ENCODE measurements around the gene TRMT10C. TPM values are rescaled to one million over a fixed set of nuclear protein-coding genes. Genes with fewer than 3 reads are reported as not detected.

TRMT10C gene
- polyA plus RNA-seq, 4 donors = 13.8 to 27.6 (median 19.7) TPM

- H3K36me3 ChIP-seq (ENCODE audit: control insufficient read depth in 3 of 3, insufficient read depth in 2 of 3, low read depth in 1 of 3, low read length in 3 of 3) = no peaks in the 10 kb centered on the region
- no peak for FAIRE-seq
- H3K4me1 ChIP-seq (ENCODE audit: control insufficient read depth in 3 of 3, insufficient read depth in 2 of 3, low read depth in 1 of 3, low read length in 2 of 3) = no peaks in the 10 kb centered on the region
- H3K4me3 ChIP-seq (ENCODE audit: low read depth in 1 of 3, low read length in 3 of 3) = no peak overlapping the region
- H3K27ac ChIP-seq (ENCODE audit: low read depth in 1 of 3, low read length in 2 of 3) = no peak overlapping the region
- WGBS, 3 donors = 78 to 88% (median 85%) methylated on average over 4 of the region's 4 CpGs
- DNase-seq = no peak
- H3K27me3 ChIP-seq (ENCODE audit: control insufficient read depth in 3 of 3, insufficient read depth in 3 of 3, low read length in 3 of 3) = peaks cover 0 to 2% (median 0%) of the 10 kb centered on the region in 3 donors
- peaks cover 0 to 11% of the 10 kb centered on the region in 2 donors for H3K9me3 ChIP-seq (ENCODE audit: control insufficient read depth in 2 of 2, insufficient read depth in 1 of 2, low read depth in 1 of 2, low read length in 1 of 2)
These were observed 34.2 kb upstream of the TRMT10C start for GRCh38 chr3:101527441-101527840.

GRCh38 chr3:101527906-101528305 is 33.8 kb upstream of the TRMT10C start:
- FAIRE-seq (no peak), DNase-seq (no peak)
- H3K27me3 ChIP-seq (ENCODE audit: control insufficient read depth in 3 of 3, insufficient read depth in 3 of 3, low read length in 3 of 3) = peaks cover 0 to 2% (median 0%) of the 10 kb centered on the region in 3 donors
- H3K27ac ChIP-seq (ENCODE audit: low read depth in 1 of 3, low read length in 2 of 3) = no peak overlapping the region
- H3K36me3 ChIP-seq (ENCODE audit: control insufficient read depth in 3 of 3, insufficient read depth in 2 of 3, low read depth in 1 of 3, low read length in 3 of 3) = no peaks in the 10 kb centered on the region
- H3K4me1 ChIP-seq (ENCODE audit: control insufficient read depth in 3 of 3, insufficient read depth in 2 of 3, low read depth in 1 of 3, low read length in 2 of 3) = no peaks in the 10 kb centered on the region
- H3K9me3 ChIP-seq (ENCODE audit: control insufficient read depth in 2 of 2, insufficient read depth in 1 of 2, low read depth in 1 of 2, low read length in 1 of 2) = peaks cover 0 to 11% of the 10 kb centered on the region in 2 donors
- H3K4me3 ChIP-seq (ENCODE audit: low read depth in 1 of 3, low read length in 3 of 3) = no peak overlapping the region
- 0 to 44% (median 33%) methylated on average over 1 of the region's 1 CpG for WGBS, 3 donors

GRCh38 chr3:101529816-101530685 is 31.6 kb upstream of the TRMT10C start:
- FAIRE-seq = no peak
- DNase-seq = no peak
- H3K4me3 ChIP-seq (ENCODE audit: low read depth in 1 of 3, low read length in 3 of 3) = no peak overlapping the region

GRCh38 chr3:101530686-101531047 is 31.0 kb upstream of the TRMT10C start:
- FAIRE-seq = no peak
- 4 to 28% (median 20%) methylated on average over 2 of the region's 2 CpGs for WGBS, 3 donors
- no peak overlapping the region for H3K4me3 ChIP-seq (ENCODE audit: low read depth in 1 of 3, low read length in 3 of 3)
- no peak overlapping the region for H3K27ac ChIP-seq (ENCODE audit: low read depth in 1 of 3, low read length in 2 of 3)
- peak in 1 of 2 donors; percentile 23 for DNase-seq
- H3K27me3 ChIP-seq (ENCODE audit: control insufficient read depth in 3 of 3, insufficient read depth in 3 of 3, low read length in 3 of 3) = no peaks in the 10 kb centered on the region
- H3K4me1 ChIP-seq (ENCODE audit: control insufficient read depth in 3 of 3, insufficient read depth in 2 of 3, low read depth in 1 of 3, low read length in 2 of 3) = no peaks in the 10 kb centered on the region
- no peaks in the 10 kb centered on the region for H3K36me3 ChIP-seq (ENCODE audit: control insufficient read depth in 3 of 3, insufficient read depth in 2 of 3, low read depth in 1 of 3, low read length in 3 of 3)
- H3K9me3 ChIP-seq (ENCODE audit: control insufficient read depth in 2 of 2, insufficient read depth in 1 of 2, low read depth in 1 of 2, low read length in 1 of 2) = peaks cover 0 to 9% of the 10 kb centered on the region in 2 donors

More at GRCh38 chr3:101529816-101530685, 31.6 kb upstream of the TRMT10C start:
- Histone ChIP-seq H3K27ac (ENCODE audit: low read depth in 1 of 3, low read length in 2 of 3) (no peak overlapping the region), H3K9me3 (ENCODE audit: control insufficient read depth in 2 of 2, insufficient read depth in 1 of 2, low read depth in 1 of 2, low read length in 1 of 2) (peaks cover 0 to 11% of the 10 kb centered on the region in 2 donors), H3K4me1 (ENCODE audit: control insufficient read depth in 3 of 3, insufficient read depth in 2 of 3, low read depth in 1 of 3, low read length in 2 of 3) (no peaks in the 10 kb centered on the region), H3K36me3 (ENCODE audit: control insufficient read depth in 3 of 3, insufficient read depth in 2 of 3, low read depth in 1 of 3, low read length in 3 of 3) (no peaks in the 10 kb centered on the region), H3K27me3 (ENCODE audit: control insufficient read depth in 3 of 3, insufficient read depth in 3 of 3, low read length in 3 of 3) (no peaks in the 10 kb centered on the region)
- 66 to 84% (median 70%) methylated on average over 4 of the region's 4 CpGs for WGBS, 3 donors

GRCh38 chr3:101531473-101532086 is 30.1 kb upstream of the TRMT10C start:
- Histone ChIP-seq H3K36me3 (ENCODE audit: control insufficient read depth in 3 of 3, insufficient read depth in 2 of 3, low read depth in 1 of 3, low read length in 3 of 3) (no peaks in the 10 kb centered on the region), H3K27me3 (ENCODE audit: control insufficient read depth in 3 of 3, insufficient read depth in 3 of 3, low read length in 3 of 3) (no peaks in the 10 kb centered on the region), H3K9me3 (ENCODE audit: control insufficient read depth in 2 of 2, insufficient read depth in 1 of 2, low read depth in 1 of 2, low read length in 1 of 2) (peaks cover 0 to 8% of the 10 kb centered on the region in 2 donors), H3K4me1 (ENCODE audit: control insufficient read depth in 3 of 3, insufficient read depth in 2 of 3, low read depth in 1 of 3, low read length in 2 of 3) (no peaks in the 10 kb centered on the region), H3K27ac (ENCODE audit: low read depth in 1 of 3, low read length in 2 of 3) (no peak overlapping the region), H3K4me3 (ENCODE audit: low read depth in 1 of 3, low read length in 3 of 3) (no peak overlapping the region)
- 30 to 35% (median 31%) methylated on average over 2 of the region's 2 CpGs for WGBS, 3 donors
- no peak for DNase-seq
- FAIRE-seq = no peak

GRCh38 chr3:101532783-101533602 is 28.7 kb upstream of the TRMT10C start:
- WGBS, 3 donors = 70 to 78% (median 72%) methylated on average over 9 of the region's 9 CpGs
- Histone ChIP-seq H3K9me3 (ENCODE audit: control insufficient read depth in 2 of 2, insufficient read depth in 1 of 2, low read depth in 1 of 2, low read length in 1 of 2) (peaks cover 0 to 8% of the 10 kb centered on the region in 2 donors), H3K27me3 (ENCODE audit: control insufficient read depth in 3 of 3, insufficient read depth in 3 of 3, low read length in 3 of 3) (no peaks in the 10 kb centered on the region), H3K4me3 (ENCODE audit: low read depth in 1 of 3, low read length in 3 of 3) (no peak overlapping the region), H3K27ac (ENCODE audit: low read depth in 1 of 3, low read length in 2 of 3) (no peak overlapping the region), H3K36me3 (ENCODE audit: control insufficient read depth in 3 of 3, insufficient read depth in 2 of 3, low read depth in 1 of 3, low read length in 3 of 3) (no peaks in the 10 kb centered on the region), H3K4me1 (ENCODE audit: control insufficient read depth in 3 of 3, insufficient read depth in 2 of 3, low read depth in 1 of 3, low read length in 2 of 3) (no peaks in the 10 kb centered on the region)
- DNase-seq (no peak), FAIRE-seq (no peak)

- Histone ChIP-seq H3K4me3 (ENCODE audit: low read depth in 1 of 3, low read length in 3 of 3) (no peak overlapping the region), H3K27ac (ENCODE audit: low read depth in 1 of 3, low read length in 2 of 3) (no peak overlapping the region), H3K36me3 (ENCODE audit: control insufficient read depth in 3 of 3, insufficient read depth in 2 of 3, low read depth in 1 of 3, low read length in 3 of 3) (no peaks in the 10 kb centered on the region), H3K27me3 (ENCODE audit: control insufficient read depth in 3 of 3, insufficient read depth in 3 of 3, low read length in 3 of 3) (no peaks in the 10 kb centered on the region), H3K4me1 (ENCODE audit: control insufficient read depth in 3 of 3, insufficient read depth in 2 of 3, low read depth in 1 of 3, low read length in 2 of 3) (no peaks in the 10 kb centered on the region), H3K9me3 (ENCODE audit: control insufficient read depth in 2 of 2, insufficient read depth in 1 of 2, low read depth in 1 of 2, low read length in 1 of 2) (peaks cover 0 to 8% of the 10 kb centered on the region in 2 donors)
- DNase-seq (no peak), FAIRE-seq (no peak)
- WGBS, 3 donors = 81 to 93% (median 83%) methylated on average over 1 of the region's 1 CpG
These were observed 28.1 kb upstream of the TRMT10C start for GRCh38 chr3:101533603-101533968.

- no peaks in the 10 kb centered on the region for H3K27me3 ChIP-seq (ENCODE audit: control insufficient read depth in 3 of 3, insufficient read depth in 3 of 3, low read length in 3 of 3)
- H3K36me3 ChIP-seq (ENCODE audit: control insufficient read depth in 3 of 3, insufficient read depth in 2 of 3, low read depth in 1 of 3, low read length in 3 of 3) = no peaks in the 10 kb centered on the region
- no peaks in the 10 kb centered on the region for H3K4me1 ChIP-seq (ENCODE audit: control insufficient read depth in 3 of 3, insufficient read depth in 2 of 3, low read depth in 1 of 3, low read length in 2 of 3)
- H3K4me3 ChIP-seq (ENCODE audit: low read depth in 1 of 3, low read length in 3 of 3) = no peak overlapping the region
- WGBS, 3 donors = 65 to 86% (median 75%) methylated on average over 5 of the region's 5 CpGs
- H3K27ac ChIP-seq (ENCODE audit: low read depth in 1 of 3, low read length in 2 of 3) = no peak overlapping the region
- DNase-seq (no peak), FAIRE-seq (no peak)
- peaks cover 0 to 3% of the 10 kb centered on the region in 2 donors for H3K9me3 ChIP-seq (ENCODE audit: control insufficient read depth in 2 of 2, insufficient read depth in 1 of 2, low read depth in 1 of 2, low read length in 1 of 2)
These were observed 26.4 kb upstream of the TRMT10C start for GRCh38 chr3:101535221-101535620.

All from small intestine (tissue), 7 donors.